ES-I3 (cell line): ENCODE data around the gene HCRT.
"Not testable (repeated sequence)": the region's sequence is repeated elsewhere in the genome, so short reads cannot be mapped to it uniquely, and the experiment has no call there.

Source experiments
- H3K36me3 ChIP-seq: 2 replicates; pipeline ENCODE4 v1.6.1; 2013; ENCODE audit warnings: mild to moderate bottlenecking, low read length, control low read depth, moderate library complexity; ENCODE audit not compliant: insufficient read depth
- H3K4me1 ChIP-seq: 2 replicates; pipeline ENCODE4 v1.6.1; 2013; ENCODE audit warnings: mild to moderate bottlenecking, control low read depth, low read length; ENCODE audit not compliant: insufficient read depth
- H3K9ac ChIP-seq: 2 replicates; pipeline ENCODE4 v1.6.1; 2013; ENCODE audit warnings: low read depth, mild to moderate bottlenecking, low read length, moderate library complexity
- H3K9me3 ChIP-seq: 2 replicates; pipeline ENCODE4 v1.6.1; 2013; ENCODE audit warnings: mild to moderate bottlenecking, low read length, moderate library complexity; ENCODE audit not compliant: control insufficient read depth, insufficient read depth

Gene HCRT

GRCh38 chr17:42190491-42191274 lies 5.4 kb upstream of the HCRT start:
- peaks cover 9% of the 10 kb centered on the region for H3K4me1 ChIP-seq
- H3K9me3 ChIP-seq: no peaks in the 10 kb centered on the region
- H3K9ac ChIP-seq: no peak overlapping the region
- H3K36me3 ChIP-seq: no peaks in the 10 kb centered on the region

- Histone ChIP-seq H3K9me3 (no peaks in the 10 kb centered on the region), H3K36me3 (no peaks in the 10 kb centered on the region), H3K4me1 (peaks cover 18% of the 10 kb centered on the region), H3K9ac (no peak overlapping the region)
Observed at GRCh38 chr17:42189651-42189965, 4.4 kb upstream of the HCRT start.

GRCh38 chr17:42188749-42189650 lies 3.7 kb upstream of the HCRT start:
- Histone ChIP-seq H3K4me1 (peaks cover 19% of the 10 kb centered on the region), H3K9me3 (no peaks in the 10 kb centered on the region), H3K9ac (no peak overlapping the region)

GRCh38 chr17:42187833-42188232 lies 2.6 kb upstream of the HCRT start:
- no peaks in the 10 kb centered on the region for H3K9me3 ChIP-seq
- H3K4me1 ChIP-seq: peaks cover 22% of the 10 kb centered on the region
- no peak overlapping the region for H3K9ac ChIP-seq
- H3K36me3 ChIP-seq: no peaks in the 10 kb centered on the region

More at GRCh38 chr17:42188749-42189650, 3.7 kb upstream of the HCRT start:
- no peaks in the 10 kb centered on the region for H3K36me3 ChIP-seq

- not testable (repeated sequence) for H3K36me3 ChIP-seq, H3K9me3 ChIP-seq, H3K9ac ChIP-seq
- peaks cover 27% of the 10 kb centered on the region for H3K4me1 ChIP-seq
Observed at GRCh38 chr17:42186191-42186590, 939 bp upstream of the HCRT start.

- Histone ChIP-seq H3K4me1 (peaks cover 27% of the 10 kb centered on the region), H3K9me3 (no peaks in the 10 kb centered on the region), H3K36me3 (no peaks in the 10 kb centered on the region), H3K9ac (no peak overlapping the region)
Observed at GRCh38 chr17:42185621-42185930, 324 bp upstream of the HCRT start.

- Histone ChIP-seq H3K4me1 (peaks cover 25% of the 10 kb centered on the region), H3K9ac (peak overlapping the region; percentile 64)
Observed at GRCh38 chr17:42183741-42184711, 1.2 kb downstream of the HCRT start.

GRCh38 chr17:42182927-42183734 lies 2.1 kb downstream of the HCRT start:
- no peaks in the 10 kb centered on the region for H3K36me3 ChIP-seq
- peaks cover 21% of the 10 kb centered on the region for H3K4me1 ChIP-seq
- no peaks in the 10 kb centered on the region for H3K9me3 ChIP-seq
- peak overlapping the region; percentile 64 for H3K9ac ChIP-seq

More at GRCh38 chr17:42183741-42184711, 1.2 kb downstream of the HCRT start:
- Histone ChIP-seq H3K36me3 (no peaks in the 10 kb centered on the region), H3K9me3 (no peaks in the 10 kb centered on the region)

GRCh38 chr17:42181851-42182207 lies 3.4 kb downstream of the HCRT start:
- peaks cover 21% of the 10 kb centered on the region for H3K4me1 ChIP-seq
- H3K9me3 ChIP-seq: no peaks in the 10 kb centered on the region
- no peak overlapping the region for H3K9ac ChIP-seq
- H3K36me3 ChIP-seq: no peaks in the 10 kb centered on the region

GRCh38 chr17:42180922-42181850 lies 4.1 kb downstream of the HCRT start, which contains the start of gene KCNH4:
Gene KCNH4 (minus strand): TSS chr17:42181142. CDS start chr17:42180945, 197 bp downstream.
- H3K9me3 ChIP-seq: no peaks in the 10 kb centered on the region
- H3K9ac ChIP-seq: peak within 1 kb of the TSS; percentile 67; the same call in 1 of the 2 replicates
- H3K4me1 ChIP-seq: peaks cover 21% of the 10 kb centered on the region
- no peaks in the 10 kb centered on the region for H3K36me3 ChIP-seq

GRCh38 chr17:42180411-42180921 lies 4.8 kb downstream of the HCRT start:
- H3K9me3 ChIP-seq: no peaks in the 10 kb centered on the region
- H3K4me1 ChIP-seq: peaks cover 18% of the 10 kb centered on the region
- no peaks in the 10 kb centered on the region for H3K36me3 ChIP-seq
- peak overlapping the region; percentile 67; the same call in 1 of the 2 replicates for H3K9ac ChIP-seq

- H3K9me3 ChIP-seq: no peaks in the 10 kb centered on the region
- no peaks in the 10 kb centered on the region for H3K36me3 ChIP-seq
- peaks cover 13% of the 10 kb centered on the region for H3K4me1 ChIP-seq
- peak overlapping the region; percentile 67; the same call in 1 of the 2 replicates for H3K9ac ChIP-seq
Observed at GRCh38 chr17:42179911-42180410, 5.3 kb downstream of the HCRT start.
